AG09309 (cell line): ENCODE data around the gene ITK.
A peak's percentile ranks its signal among the peaks of the same experiment; 100 is the strongest.

Source experiments
- DNase-seq: peaks from one replicate; pipeline ENCODE4 v3.0.0-alpha.2; 2010; ENCODE audit warnings: low read depth
- H3K4me3 ChIP-seq: 2 replicates; pipeline ENCODE4 v1.5.1; 2011; ENCODE audit warnings: mild to moderate bottlenecking, low read depth, low read length, moderate library complexity; ENCODE audit not compliant: control insufficient read depth
- CTCF ChIP-seq: IDR thresholded peaks from 2 replicates; pipeline ENCODE4 v1.5.1; 2011; ENCODE audit warnings: mild to moderate bottlenecking, low read depth, low read length, inconsistent platforms; ENCODE audit not compliant: insufficient read depth, control insufficient read depth; ENCODE audit errors: missing control alignments

Gene ITK

DNA sequence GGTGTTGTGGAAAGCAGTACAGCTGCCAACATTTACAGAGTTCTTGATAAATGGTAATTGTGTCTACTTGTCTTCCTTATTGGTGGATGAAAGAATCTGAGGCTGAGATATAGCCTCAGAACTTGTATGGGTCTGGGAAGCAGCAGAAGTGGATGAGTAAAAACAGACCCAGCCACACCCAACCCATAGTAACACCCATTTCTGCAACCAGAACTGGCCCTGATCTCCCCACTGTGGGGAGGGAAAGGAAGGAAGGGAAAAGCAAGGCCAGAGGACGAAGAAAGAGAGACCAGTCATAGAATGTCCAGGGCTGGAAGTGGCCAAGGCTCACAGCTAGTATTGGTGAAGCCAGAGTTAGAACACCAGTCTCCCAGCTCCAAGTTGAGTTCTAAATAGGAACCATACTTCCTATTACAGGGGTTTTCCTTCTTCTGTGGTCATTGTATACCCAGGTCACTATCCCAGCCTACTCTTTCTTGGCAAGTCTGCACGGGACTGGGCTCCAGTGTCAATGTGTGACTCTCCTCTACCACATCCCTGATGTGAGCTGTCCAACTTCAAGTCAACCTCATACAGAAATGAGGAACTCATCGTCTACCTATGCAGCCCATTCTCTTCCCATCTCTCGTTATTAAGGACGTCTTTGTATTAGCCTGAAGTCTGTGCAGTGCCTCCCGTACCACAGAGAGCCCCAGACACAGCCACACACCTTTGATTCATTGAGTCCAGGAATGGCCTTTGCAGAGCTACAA is 35.9 kb downstream of the ITK start:
- no peak for DNase-seq
- no peak overlapping the region for H3K4me3 ChIP-seq
- no peak for TF ChIP-seq CTCF

GRCh38 chr5:157217289-157218024 is 36.8 kb downstream of the ITK start:
- DNase-seq: no peak
- no peak for TF ChIP-seq CTCF
- no peak overlapping the region for H3K4me3 ChIP-seq

GRCh38 chr5:157219491-157220271 is 39.0 kb downstream of the ITK start:
- no peak for TF ChIP-seq CTCF
- H3K4me3 ChIP-seq: no peak overlapping the region
- no peak for DNase-seq

DNA sequence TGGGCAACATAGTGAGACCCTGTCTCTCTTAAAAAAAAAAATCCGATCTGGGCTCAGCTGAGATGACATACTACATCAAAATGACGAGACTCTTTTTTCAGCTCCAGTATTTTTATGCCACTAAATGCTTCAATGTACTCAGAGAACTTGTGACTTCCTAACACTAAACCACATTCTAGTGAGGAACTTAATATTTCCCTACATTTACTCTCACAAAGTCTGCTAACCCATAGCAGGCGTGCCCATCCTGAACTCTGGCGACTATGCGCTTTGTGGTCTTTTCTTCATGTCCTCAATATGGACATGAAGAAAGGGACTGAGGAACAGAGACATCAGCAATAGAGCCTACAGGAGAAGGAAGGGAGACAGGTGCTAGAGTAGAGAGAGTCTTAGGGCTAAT is 41.3 kb downstream of the ITK start:
- no peak overlapping the region for H3K4me3 ChIP-seq
- no peak for TF ChIP-seq CTCF

GRCh38 chr5:157222506-157223230 is 42.0 kb downstream of the ITK start:
- no peak for TF ChIP-seq CTCF
- no peak overlapping the region for H3K4me3 ChIP-seq
- DNase-seq: peak; percentile 64

More for the DNA sequence above, 41.3 kb downstream of the ITK start:
- no peak for DNase-seq

- TF ChIP-seq CTCF: no peak
- H3K4me3 ChIP-seq: no peak overlapping the region
- DNase-seq: no peak
Observed at GRCh38 chr5:157225469-157226422, 45.1 kb downstream of the ITK start.
